ENCODE data around the gene NR1D1. TPM values are rescaled to one million over a fixed set of nuclear protein-coding genes. Genes with fewer than 3 reads are reported as not detected.

NR1D1 gene
- total RNA-seq, 1 experiment from 2014 or later = 63.7 TPM

DNA sequence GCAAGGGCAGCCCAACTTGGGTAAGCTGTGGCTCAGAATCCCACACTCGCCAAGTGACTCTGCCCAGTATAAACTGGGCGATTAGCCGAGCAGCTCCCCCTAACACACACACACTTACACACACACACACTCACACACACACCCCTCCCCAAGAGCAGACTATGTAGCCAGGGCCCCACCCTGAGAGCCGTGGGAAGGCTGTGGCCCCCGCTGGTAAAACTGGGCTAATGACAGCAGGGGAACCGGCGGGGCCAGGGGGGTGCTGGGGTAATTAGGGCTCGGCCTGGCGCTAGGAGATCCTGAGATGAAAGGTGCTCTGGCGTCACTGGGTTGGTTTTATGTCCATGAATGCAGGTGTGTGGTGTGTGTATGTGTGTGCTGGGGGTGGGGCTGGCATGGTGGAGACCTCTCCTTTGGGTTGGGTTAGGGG lies 38.8 kb downstream of the NR1D1 start:
- Histone ChIP-seq H2AFZ (ENCODE audit: low read depth, low read length, poor library complexity, severe bottlenecking) (no peak overlapping the region), H3K79me2 (ENCODE audit: insufficient read depth, low read length) (no peaks in the 10 kb centered on the region), H3K27me3 (ENCODE audit: insufficient read depth, low read length) (no peaks in the 10 kb centered on the region), H4K20me1 (ENCODE audit: insufficient read depth) (no peaks in the 10 kb centered on the region), H3K9ac (ENCODE audit: low read length) (no peak overlapping the region), H3K4me3 (replicated peaks in 1 of 2; ENCODE audit: low read depth in 1 of 2, low read length in 2 of 2) (no peak overlapping the region), H3K27ac (ENCODE audit: low read depth, low read length) (no peak overlapping the region), H3K9me2 (ENCODE audit: insufficient read depth) (no peaks in the 10 kb centered on the region), H3K9me3 (ENCODE audit: control insufficient read depth in 1 of 2, insufficient read depth in 1 of 2, low read depth in 1 of 2, low read length in 2 of 2) (no peaks in the 10 kb centered on the region), H3K36me3 (ENCODE audit: control insufficient read depth in 1 of 2, insufficient read depth in 2 of 2, low read length in 2 of 2) (no peaks in the 10 kb centered on the region), H3K4me2 (ENCODE audit: low read length) (no peak overlapping the region; the same call in 1 of the 2 replicates), H3K4me1 (ENCODE audit: control insufficient read depth in 1 of 2, insufficient read depth in 2 of 2, low read length in 2 of 2) (peaks cover 27 to 37% of the 10 kb centered on the region in 2 experiments)
- DNase-seq (ENCODE audit: low read depth, low spot score) = no peak
- POLR2A ChIA-PET = no interaction called here
- RAD21 ChIA-PET (ENCODE audit: low non-redundant PET in 1 of 2, low total read pairs in 2 of 2, uncharacterized antibody in 2 of 2, unreplicated experiment in 2 of 2) = no interaction called here
- no TSS peak for BruUV-seq (replicated peaks)
- TF ChIP-seq SP1 (IDR thresholded peaks at IDR 0.05; ENCODE audit: low read depth) (no peak), CEBPB (IDR thresholded peaks at IDR 0.05; ENCODE audit: low read depth) (no peak), CBX3 (IDR thresholded peaks at IDR 0.05; ENCODE audit: low read depth) (no peak), FOSL1 (IDR thresholded peaks at IDR 0.05; ENCODE audit: low read depth) (no peak), POLR2A (IDR thresholded peaks at IDR 0.05; ENCODE audit: borderline replicate concordance, extremely low read depth, insufficient read depth, insufficient read length) (no peak), SRF (IDR thresholded peaks at IDR 0.05; ENCODE audit: low read depth) (no peak), YY1 (IDR thresholded peaks at IDR 0.05; ENCODE audit: extremely low read depth, insufficient replicate concordance, low read depth, low read length) (no peak), EGR1 (IDR thresholded peaks at IDR 0.05; ENCODE audit: low read depth) (no peak), EZH2 (IDR thresholded peaks at IDR 0.05) (no peak), SIN3A (IDR thresholded peaks at IDR 0.05; ENCODE audit: low read depth) (no peak), RAD21 (IDR thresholded peaks at IDR 0.05; ENCODE audit: low read depth) (no peak), JUND (IDR thresholded peaks at IDR 0.05) (no peak), POLR2AphosphoS5 (IDR thresholded peaks at IDR 0.05; ENCODE audit: low read depth, low read length) (no peak), TCF7L2 (IDR thresholded peaks at IDR 0.05; ENCODE audit: borderline replicate concordance, extremely low read depth, insufficient read depth, insufficient read length) (no peak), ZNF274 (IDR thresholded peaks at IDR 0.05; ENCODE audit: low read depth, low read length) (no peak)
- TF ChIP-seq, protein P1, sequence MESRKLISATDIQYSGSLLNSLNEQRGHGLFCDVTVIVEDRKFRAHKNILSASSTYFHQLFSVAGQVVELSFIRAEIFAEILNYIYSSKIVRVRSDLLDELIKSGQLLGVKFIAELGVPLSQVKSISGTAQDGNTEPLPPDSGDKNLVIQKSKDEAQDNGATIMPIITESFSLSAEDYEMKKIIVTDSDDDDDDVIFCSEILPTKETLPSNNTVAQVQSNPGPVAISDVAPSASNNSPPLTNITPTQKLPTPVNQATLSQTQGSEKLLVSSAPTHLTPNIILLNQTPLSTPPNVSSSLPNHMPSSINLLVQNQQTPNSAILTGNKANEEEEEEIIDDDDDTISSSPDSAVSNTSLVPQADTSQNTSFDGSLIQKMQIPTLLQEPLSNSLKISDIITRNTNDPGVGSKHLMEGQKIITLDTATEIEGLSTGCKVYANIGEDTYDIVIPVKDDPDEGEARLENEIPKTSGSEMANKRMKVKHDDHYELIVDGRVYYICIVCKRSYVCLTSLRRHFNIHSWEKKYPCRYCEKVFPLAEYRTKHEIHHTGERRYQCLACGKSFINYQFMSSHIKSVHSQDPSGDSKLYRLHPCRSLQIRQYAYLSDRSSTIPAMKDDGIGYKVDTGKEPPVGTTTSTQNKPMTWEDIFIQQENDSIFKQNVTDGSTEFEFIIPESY (IDR thresholded peaks at IDR 0.05; ENCODE audit: extremely low read depth, insufficient replicate concordance, low read length) = no peak
- TF ChIP-seq, protein P2, sequence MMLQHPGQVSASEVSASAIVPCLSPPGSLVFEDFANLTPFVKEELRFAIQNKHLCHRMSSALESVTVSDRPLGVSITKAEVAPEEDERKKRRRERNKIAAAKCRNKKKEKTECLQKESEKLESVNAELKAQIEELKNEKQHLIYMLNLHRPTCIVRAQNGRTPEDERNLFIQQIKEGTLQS (IDR thresholded peaks at IDR 0.05) = no peak
- TF ChIP-seq, protein P3, sequence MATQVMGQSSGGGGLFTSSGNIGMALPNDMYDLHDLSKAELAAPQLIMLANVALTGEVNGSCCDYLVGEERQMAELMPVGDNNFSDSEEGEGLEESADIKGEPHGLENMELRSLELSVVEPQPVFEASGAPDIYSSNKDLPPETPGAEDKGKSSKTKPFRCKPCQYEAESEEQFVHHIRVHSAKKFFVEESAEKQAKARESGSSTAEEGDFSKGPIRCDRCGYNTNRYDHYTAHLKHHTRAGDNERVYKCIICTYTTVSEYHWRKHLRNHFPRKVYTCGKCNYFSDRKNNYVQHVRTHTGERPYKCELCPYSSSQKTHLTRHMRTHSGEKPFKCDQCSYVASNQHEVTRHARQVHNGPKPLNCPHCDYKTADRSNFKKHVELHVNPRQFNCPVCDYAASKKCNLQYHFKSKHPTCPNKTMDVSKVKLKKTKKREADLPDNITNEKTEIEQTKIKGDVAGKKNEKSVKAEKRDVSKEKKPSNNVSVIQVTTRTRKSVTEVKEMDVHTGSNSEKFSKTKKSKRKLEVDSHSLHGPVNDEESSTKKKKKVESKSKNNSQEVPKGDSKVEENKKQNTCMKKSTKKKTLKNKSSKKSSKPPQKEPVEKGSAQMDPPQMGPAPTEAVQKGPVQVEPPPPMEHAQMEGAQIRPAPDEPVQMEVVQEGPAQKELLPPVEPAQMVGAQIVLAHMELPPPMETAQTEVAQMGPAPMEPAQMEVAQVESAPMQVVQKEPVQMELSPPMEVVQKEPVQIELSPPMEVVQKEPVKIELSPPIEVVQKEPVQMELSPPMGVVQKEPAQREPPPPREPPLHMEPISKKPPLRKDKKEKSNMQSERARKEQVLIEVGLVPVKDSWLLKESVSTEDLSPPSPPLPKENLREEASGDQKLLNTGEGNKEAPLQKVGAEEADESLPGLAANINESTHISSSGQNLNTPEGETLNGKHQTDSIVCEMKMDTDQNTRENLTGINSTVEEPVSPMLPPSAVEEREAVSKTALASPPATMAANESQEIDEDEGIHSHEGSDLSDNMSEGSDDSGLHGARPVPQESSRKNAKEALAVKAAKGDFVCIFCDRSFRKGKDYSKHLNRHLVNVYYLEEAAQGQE (IDR thresholded peaks at IDR 0.05; ENCODE audit: low read depth) = no peak
- intact Hi-C loops (cut with micrococcal nuclease) = no loop called here
- ATAC-seq = no peak
- CTCF ChIA-PET = interaction anchor here (1.0 kb wide), 1 partner anchor 14 kb away, joined by 7 read pairs; no protein-coding TSS in a partner anchor
